HG02981 (cell line): Measurements from ENCODE around the gene DOK4.
"Not testable (repeated sequence)": the region's sequence is repeated elsewhere in the genome, so short reads cannot be mapped to it uniquely, and the experiment has no call there.

Experiments used
- ATAC-seq: cut with Tn5 transposase; IDR thresholded peaks from one replicate; pipeline ENCODE4 v1.9.1; 2021; ENCODE audit warnings: mild to moderate bottlenecking, moderate library complexity; ENCODE audit not compliant: unreplicated experiment

DOK4 gene

DNA sequence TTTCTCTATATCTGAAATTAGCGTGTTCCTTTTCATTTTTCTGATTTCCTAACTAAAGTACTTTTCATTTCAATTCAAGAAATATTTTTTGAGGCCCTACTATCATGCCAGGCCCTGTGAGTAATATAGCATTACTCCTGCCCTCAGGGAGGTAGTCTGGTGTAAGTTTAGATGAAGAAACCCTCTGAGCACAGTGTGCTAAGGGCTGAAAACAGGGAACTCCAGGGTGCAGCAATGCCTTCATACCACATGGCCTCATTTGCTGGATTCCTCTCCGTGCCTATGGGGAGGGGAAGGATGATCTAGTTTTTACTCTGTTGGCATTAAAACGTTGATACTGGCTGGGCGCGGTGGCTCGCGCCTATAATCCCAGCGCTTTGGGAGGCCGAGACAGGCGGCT lies 34.3 kb downstream of the DOK4 start:
- ATAC-seq: no peak

DNA sequence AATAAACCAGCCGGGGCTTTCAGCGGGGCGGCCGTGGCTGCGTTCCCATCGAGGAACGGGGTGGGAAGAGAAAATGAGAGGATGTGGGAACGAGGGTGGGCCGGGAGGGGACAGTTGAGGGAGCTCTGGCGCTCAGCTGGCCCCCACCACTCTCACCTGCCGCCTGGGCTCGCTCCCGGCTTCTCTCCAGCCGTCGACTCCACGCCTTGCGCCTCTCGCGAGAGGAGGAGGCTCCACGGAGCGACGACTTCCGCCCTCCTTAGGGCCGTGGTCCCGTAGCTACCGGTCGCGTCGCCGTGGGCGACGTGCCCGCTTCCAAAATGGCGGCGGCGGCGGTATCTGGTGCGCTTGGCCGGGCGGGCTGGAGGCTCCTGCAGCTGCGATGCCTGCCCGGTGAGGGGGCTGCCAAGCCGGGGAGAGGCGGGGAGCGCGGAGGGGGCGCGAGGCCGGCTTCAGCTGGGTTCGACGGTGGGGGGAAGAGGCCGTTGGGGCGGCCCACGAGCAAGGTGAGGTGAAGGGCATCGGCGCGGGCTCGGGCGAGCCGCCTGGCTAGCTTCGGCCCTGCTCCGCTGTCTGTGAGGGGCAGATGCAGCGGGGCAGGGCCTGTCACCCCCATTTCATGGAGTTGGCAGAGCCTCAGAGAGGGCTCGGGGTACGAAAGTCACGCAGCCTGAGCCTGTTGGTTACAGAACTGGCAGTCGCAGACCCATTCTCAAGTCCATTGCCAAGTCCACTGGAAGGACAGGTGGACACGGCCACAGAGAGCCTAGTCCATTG lies 38.9 kb downstream of the DOK4 start, which contains the start of the genes CIAPIN1 and COQ9:
Gene CIAPIN1, minus strand, starts transcription at position 200 of the 777 bp plus-strand sequence. CDS start 6,457 bp downstream, outside the sequence.
Gene COQ9, plus strand, starts transcription at position 294 of the 777 bp plus-strand sequence. Its CDS starts 27 bp downstream, at position 321.
- peak; percentile 97 for ATAC-seq

DNA sequence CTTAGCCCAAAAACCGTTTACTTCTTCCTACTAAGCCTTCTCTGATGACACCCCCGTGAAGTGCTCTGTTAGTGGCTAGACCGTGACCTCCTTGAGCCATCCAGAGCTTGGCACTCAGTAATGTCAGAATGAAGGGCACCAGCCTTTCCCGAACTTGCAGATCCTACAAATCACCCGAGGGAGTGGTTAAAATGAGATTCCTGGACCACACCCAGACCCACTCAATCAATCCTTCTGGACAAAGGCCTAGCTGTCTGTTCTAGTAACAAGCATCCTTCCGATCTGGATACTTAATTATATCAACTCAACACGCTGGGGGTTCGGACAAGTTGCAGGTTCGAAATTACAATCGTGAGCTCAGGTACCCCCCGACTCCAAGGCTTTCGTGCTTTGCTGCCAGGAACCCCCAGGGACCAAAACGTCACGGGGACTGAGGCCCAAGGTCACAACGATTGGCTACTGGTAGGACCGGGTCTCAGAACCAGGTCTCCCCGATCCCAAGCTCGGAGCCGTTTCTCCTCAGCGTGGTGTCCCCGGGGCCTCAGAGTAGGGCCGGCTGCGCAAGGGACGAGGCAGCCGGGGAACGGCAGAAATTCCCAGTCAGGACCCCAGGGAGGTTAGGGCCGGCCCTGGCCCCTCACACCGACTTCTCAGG lies 39.6 kb downstream of the DOK4 start:
- peak; percentile 20 for ATAC-seq

DNA sequence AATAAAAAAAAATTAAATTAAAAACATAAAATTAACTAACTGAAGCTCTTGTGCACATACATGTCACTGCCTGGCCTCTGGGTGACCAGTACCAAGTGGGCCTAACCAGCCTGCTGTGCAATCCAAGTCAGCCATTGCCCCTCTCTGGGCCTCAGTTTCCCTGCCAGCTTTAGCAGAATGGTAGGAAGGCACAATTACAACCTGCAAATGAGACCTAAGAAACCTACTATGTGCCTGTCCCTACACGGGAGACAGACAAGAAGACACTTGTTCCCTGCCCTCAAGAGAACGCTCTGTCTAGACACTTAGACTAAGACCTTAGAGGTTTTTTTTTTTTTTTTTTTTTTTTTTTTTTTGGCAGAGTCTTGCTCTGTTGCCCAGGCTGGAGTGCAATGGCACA lies 40.8 kb downstream of the DOK4 start:
- no peak for ATAC-seq

DNA sequence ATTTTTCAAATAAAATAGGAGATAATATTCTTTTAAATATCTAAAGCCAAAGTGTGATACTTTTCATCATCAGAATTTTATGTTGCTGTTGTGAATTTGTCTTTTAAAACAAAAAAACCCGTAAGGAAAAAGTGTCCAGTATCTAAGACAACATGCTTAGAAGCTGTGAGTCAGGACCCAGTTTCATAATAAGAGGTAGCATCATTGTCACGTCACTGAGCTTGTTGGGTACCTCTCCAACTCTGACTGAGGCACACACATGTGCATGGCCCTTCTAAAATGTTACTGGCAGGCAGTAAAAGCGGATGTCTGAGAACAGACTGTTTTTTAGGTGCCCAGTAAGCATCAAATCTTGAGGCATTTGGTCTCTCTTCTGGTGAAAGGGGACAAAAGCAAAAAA lies 41.6 kb downstream of the DOK4 start:
- ATAC-seq: no peak

DNA sequence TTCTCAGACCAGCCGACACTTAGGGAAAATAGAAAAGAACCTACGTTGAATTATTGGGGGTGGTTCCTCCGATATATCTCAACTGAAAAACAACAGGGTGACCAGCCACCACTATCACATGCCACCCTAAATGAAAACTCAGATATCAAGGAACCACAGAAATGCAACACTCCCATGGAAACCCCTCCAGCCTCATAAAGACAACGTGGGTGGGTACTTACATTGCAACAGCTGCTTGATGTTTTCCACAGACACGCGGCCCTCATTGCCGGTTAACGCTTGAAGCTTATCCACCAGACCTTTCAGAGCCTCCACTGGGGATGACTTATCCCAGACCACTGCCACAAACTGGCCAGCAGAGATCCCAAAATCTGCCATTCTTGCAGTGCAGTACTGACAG lies 45.7 kb downstream of the DOK4 start:
- ATAC-seq: not testable (repeated sequence)

DNA sequence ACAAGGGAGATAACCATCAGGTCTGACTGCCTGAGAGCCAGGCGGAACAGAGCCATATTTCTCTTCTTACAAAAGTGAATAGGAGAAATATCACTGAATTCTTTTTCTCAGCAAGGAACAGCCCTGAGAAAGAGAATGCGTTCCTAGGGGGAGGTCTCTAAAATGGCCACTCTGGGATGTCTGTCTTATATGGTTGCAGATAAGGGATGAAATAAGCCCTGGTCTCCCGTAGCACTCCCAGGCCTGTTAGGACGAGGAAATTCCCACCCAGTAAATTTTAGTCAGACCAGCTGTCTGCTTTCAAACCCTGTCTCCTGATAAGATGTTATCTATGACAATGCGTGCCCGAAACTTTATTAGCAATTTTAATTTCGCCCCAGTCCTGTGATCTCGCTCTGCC lies 46.3 kb downstream of the DOK4 start:
- ATAC-seq: not testable (repeated sequence)

DNA sequence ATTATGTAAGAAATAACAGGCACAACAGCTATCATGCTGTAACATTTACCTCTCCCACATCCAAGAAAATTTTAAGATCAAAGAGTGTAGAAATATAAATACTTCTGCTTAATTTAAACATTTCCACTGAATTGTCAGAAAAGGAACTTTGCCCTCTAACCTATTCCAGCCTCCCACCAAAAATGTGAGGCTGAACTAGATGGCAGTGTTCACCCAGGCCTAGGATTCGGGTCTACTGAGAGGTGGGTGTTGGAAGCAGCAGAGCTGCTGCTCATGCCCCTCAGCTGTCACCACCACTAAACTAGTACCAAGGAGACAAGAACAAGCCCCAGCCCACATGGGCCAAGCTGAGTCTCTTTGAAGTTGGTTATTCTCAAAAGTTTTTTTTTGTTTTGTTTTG lies 50.5 kb downstream of the DOK4 start:
- ATAC-seq: no peak

DNA sequence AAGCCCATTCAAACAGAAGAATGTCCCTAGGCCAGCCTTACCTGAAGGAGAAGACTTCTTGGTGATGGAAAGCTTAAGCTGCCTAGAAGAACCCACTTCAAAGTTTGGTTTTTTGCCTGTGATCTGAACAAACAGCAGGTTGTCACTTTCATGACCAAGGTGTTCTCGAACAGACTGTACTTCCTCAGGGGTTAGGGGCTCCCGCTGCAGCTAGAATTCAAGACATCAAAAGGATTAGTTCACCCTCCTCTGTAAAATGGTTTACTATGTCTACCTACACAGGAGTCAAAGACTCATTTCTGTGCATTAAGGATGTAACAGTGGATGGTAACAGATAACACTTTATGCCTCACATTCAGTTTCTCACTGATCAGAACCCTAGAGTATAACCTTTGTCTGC lies 52.3 kb downstream of the DOK4 start:
- ATAC-seq: no peak

DNA sequence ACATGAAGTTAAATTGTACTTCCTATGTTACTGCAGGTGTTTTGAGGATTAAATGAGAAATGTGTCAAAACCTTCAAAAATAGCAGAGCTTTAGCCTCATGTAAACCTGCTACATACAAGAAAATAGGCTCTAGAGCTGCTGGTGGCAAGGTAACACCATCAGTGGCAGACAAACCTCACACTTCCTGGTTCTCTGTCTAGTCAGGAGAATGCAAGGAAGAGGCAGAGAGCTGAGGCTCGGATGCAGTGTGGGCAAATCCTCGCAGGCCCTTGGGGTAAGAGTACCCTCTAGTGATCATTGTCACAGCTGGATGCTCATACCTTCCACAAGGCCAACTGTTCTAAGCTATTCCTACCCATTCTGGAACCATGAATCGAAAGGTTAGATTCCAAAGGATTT lies 53.3 kb downstream of the DOK4 start:
- no peak for ATAC-seq

DNA sequence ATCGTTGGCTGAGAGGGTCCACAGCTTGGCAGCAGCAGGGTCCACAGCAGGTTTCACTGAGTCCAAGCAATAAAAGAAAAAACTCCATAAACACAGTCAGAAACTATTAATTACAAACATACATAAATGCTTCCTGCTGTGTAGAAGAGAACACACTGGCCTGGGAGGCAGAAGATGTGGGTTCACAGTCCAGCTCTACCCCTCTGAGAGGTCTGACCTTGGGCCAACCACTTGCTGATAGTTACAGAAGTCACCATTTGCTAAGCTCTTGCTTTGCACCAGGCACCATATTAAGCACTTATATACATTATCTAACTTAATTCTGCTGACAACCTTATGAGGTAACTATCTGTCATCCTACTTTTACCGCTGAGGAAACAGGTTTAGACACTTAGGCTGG lies 53.8 kb downstream of the DOK4 start:
- no peak for ATAC-seq

DNA sequence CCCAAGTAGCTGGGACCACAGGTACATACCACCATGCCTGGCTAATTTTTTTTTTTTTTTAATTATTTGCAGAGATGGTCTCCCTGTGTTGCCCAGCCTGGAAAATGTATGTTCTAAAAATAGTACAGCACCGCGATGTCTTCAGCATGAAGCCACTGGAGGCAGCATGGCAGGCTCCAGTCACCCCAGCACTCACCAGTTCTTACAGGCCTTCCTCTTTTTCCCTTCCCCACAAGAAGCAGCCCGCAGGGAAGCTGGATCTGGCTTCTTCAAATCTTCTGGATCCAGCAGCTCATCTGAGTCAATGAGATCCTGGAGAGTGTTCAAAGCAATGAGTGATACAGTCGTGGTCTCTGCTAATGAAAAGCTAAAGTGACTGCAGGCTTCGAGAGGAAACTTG lies 55.3 kb downstream of the DOK4 start:
- ATAC-seq: no peak

DNA sequence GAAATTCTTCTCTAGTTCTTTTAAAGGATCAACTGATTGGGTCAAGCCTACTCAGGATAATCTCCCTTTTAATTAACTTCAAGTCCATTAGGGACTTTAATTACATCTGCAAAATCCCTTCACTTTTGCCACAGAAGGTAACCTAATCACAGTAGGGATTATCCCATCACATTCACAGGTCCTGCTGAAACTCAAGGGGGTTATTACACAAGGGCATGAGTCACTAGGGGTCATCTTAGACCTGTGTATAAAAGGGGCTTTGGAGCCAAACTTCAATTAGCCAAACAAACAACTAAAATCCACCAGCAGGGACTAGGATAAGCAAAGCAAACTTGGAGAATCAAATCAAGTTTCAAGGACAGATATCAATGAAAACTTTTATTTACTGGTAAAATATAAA lies 58.5 kb downstream of the DOK4 start:
- ATAC-seq: no peak

DNA sequence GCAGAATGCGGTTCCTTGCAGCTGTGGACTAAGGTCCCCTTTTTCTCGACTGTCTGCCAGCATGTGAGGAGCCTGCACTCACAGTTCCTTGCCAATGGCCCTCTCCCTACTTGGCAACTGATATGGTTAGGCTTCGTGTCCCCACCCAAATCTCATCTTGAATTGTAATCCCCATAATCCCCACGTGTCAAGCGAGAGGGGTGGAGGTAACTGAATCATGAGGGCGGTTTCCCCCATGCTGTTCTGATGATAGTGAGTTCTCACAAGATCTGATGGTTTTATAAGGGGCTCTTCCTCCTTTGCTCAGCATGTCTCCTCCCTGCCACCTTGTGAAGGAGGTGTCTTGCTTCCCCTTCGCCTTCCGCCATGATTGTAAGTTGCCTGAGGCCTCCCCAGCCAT lies 59.0 kb downstream of the DOK4 start:
- no peak for ATAC-seq

DNA sequence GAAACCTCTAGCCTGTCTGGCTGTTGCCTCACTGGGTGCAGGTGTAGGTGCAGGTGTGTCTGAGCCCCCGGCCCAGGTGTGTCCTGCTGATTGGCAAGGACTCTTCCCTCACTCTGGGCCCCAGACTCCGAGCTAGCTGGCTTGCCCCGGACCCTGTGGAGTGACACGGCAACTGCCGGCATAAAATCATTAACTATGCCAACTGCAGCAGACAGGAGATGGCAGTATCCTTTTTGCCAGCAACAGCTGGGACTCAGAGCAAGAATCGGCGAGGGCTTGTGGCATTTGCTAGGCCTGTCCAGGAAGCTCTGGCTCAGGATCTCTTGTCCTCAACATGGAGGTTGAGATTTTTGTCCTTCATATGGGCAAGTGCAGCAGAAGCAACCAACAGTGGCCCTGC lies 59.9 kb downstream of the DOK4 start:
- no peak for ATAC-seq

DNA sequence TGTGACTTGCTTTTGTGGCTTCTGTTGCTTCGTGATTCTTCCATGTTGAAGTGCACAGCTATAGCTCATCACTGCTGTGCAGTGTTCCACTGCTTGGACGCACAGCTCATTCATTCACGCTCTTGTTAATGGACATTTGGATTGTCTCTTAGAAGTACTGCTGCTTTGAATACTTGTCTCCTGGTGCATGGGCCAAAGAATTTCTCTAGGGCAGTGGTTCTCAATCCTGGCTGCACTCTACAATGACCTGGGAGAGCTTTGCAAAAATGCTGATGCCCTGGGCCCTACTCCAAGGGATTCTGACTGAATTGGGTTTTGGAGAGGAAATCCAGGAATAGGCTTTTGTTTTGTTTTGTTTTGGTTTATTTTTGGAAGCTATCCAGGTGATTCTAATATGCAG lies 61.7 kb downstream of the DOK4 start:
- ATAC-seq: no peak

DNA sequence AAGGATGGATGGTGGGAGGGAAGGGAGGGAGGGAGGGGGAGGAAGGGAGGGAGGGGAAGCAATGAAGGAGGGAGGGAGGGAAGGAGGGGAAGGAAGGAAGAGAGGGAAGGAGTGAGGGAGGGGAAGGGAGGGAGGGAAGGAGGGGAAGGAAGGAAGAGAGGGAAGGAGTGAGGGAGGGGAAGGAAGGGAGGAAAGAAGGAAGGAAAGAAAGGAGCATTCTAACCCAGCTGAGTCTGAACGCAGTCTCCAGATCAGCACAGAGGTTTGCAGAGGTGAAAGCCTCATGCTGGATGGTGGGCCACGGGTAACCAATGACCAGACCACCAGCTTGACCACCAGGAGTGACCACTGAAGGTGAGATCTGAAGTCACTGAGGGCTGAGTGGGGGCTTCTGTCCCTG lies 63.1 kb downstream of the DOK4 start:
- no peak for ATAC-seq

DNA sequence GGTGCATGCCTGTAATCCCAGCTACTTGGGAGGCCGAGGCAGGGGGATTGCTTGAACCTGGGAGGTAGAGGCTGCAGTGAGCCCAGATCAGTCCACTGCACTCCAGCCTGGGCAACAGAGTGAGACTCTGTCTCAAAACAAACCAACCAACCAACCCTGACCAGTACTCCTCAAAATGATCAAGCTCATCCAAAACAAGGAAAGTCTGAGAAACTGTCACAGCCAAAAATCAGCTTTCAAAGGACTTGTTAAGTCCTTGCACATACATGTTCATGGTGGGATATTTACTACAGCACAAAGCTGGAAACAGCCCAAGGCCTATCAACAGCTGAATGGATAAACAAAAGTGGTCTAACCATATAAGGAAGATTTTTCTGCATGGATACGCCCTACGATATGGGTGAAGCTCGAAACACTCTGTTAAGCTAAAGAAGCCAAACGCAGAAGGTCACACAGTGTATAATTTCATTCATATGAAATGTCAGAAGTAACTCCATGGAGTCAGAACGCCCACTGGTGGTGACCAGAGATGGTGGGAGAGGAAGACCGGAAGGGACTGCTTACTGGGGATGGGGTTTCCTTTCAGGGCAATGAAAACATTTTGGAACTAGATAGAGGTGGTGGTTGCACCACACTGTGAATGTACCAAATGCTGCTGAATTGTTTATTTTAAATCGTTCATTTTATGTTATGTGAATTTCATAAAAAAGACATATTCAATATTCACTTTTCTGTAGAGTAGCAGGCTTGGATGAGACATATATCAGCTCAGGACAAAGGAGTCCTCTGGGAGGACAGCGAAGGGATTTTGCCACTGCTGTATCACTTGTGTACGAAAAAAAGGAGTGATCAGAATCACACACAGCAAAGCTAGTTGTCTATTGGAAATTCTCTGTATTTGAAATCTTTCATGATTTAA lies 64.0 kb downstream of the DOK4 start:
- ATAC-seq: no peak
